ENCODE measurements around the gene KIRREL3.

KIRREL3 gene

DNA sequence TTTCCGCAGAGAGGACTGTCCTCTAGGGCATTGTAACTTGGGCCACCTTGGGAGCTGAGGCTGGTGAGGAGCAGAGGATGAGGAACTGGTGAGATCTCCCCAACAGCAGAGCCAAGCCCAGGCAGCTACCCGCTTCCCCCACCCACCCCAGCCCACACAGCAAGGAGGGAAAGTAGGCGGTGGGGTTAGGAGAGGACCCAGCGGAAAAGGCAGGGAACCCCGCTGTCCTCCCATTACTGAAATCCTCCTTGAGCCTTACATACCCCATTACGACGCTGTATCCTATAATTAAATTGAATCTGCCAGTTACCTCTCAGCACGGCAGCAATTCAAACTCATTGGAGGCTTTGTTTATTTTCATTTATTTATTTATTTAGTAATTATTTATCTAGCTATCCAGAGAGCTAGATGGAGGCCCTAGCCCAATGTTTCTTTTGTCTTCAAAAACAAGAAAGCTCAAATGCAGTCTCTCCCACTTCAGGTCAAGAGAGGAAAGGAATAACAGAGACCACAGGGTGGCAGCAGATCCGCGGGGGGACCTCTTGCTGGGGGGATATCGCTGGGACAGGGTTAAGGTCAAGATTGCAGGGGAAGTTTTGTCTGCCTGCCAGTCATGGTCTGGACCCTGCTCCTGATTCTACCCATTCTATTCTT is 427.1 kb downstream of the KIRREL3 start:
- Histone ChIP-seq H3K27ac (ENCODE audit: low read depth in 2 of 2, low read length in 2 of 2) (no peak overlapping the region), H3K4me1 (ENCODE audit: control insufficient read depth in 2 of 2, insufficient read depth in 2 of 2, low read length in 2 of 2) (no peaks in the 10 kb centered on the region), H3K9ac (ENCODE audit: low read depth in 1 of 2, low read length in 2 of 2) (no peak overlapping the region), H3K36me3 (ENCODE audit: control insufficient read depth in 2 of 2, insufficient read depth in 2 of 2, low read length in 2 of 2) (no peaks in the 10 kb centered on the region), H3K9me3 (ENCODE audit: control insufficient read depth in 2 of 2, low read length in 2 of 2) (no peaks in the 10 kb centered on the region), H3K4me3 (ENCODE audit: low read length in 2 of 2) (no peak overlapping the region), H3K27me3 (ENCODE audit: control insufficient read depth in 2 of 2, insufficient read depth in 2 of 2, low read length in 2 of 2) (peaks cover 0 to 4% of the 10 kb centered on the region in 2 donors)

DNA sequence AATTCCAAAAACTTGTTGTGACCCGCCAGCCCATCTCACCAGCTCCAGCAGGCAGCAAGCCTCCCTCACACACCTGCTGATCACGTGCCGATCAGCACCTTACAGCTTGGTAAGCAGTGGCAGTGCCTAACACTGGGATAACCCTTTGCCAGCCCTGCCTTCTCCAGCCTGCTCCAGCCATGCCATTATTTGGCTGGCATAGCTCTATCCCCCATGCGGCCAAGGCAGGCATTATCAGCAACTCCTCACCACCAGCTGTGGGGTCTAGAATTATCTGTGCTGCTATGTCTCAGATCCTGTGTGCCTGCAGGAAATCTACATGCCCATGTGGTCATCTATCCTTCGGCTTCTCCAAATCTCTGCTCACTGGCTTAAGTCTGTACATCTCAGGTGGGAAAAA is 430.1 kb downstream of the KIRREL3 start:
- Histone ChIP-seq H3K27ac (ENCODE audit: low read depth in 2 of 2, low read length in 2 of 2) (no peak overlapping the region), H3K9ac (ENCODE audit: low read depth in 1 of 2, low read length in 2 of 2) (no peak overlapping the region), H3K36me3 (ENCODE audit: control insufficient read depth in 2 of 2, insufficient read depth in 2 of 2, low read length in 2 of 2) (no peaks in the 10 kb centered on the region), H3K27me3 (ENCODE audit: control insufficient read depth in 2 of 2, insufficient read depth in 2 of 2, low read length in 2 of 2) (peaks cover 0 to 5% of the 10 kb centered on the region in 2 donors), H3K4me1 (ENCODE audit: control insufficient read depth in 2 of 2, insufficient read depth in 2 of 2, low read length in 2 of 2) (no peaks in the 10 kb centered on the region), H3K9me3 (ENCODE audit: control insufficient read depth in 2 of 2, low read length in 2 of 2) (no peaks in the 10 kb centered on the region), H3K4me3 (ENCODE audit: low read length in 2 of 2) (no peak overlapping the region)

DNA sequence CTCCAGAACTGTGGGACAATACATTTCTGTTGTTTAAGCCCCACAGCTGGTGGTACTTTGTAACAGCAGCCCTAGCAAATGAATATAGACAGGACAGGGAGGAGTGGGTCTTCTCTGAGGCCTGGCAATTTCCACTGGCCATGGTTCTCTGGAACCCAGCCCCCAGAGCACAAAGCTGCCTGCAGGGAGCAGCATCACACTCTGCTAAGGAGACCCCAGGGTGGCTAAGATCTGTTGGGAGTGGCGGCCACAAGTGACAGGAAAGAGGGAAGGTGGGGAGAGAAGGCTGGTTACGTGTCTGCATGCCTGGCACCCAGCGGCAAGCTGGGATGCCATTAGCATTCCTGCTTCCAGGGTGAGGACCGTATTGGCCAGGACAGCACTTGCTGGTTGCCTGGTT is 433.2 kb downstream of the KIRREL3 start:
- Histone ChIP-seq H3K36me3 (ENCODE audit: control insufficient read depth in 2 of 2, insufficient read depth in 2 of 2, low read length in 2 of 2) (no peaks in the 10 kb centered on the region), H3K27me3 (ENCODE audit: control insufficient read depth in 2 of 2, insufficient read depth in 2 of 2, low read length in 2 of 2) (peaks cover 0 to 5% of the 10 kb centered on the region in 2 donors), H3K9me3 (ENCODE audit: control insufficient read depth in 2 of 2, low read length in 2 of 2) (no peaks in the 10 kb centered on the region)

GRCh38 chr11:126564566-126564965 is 436.0 kb downstream of the KIRREL3 start:
- H3K27ac ChIP-seq (ENCODE audit: low read depth in 2 of 2, low read length in 2 of 2) = no peak overlapping the region
- no peak overlapping the region for H3K9ac ChIP-seq (ENCODE audit: low read depth in 1 of 2, low read length in 2 of 2)
- no peaks in the 10 kb centered on the region for H3K4me1 ChIP-seq (ENCODE audit: control insufficient read depth in 2 of 2, insufficient read depth in 2 of 2, low read length in 2 of 2)
- H3K27me3 ChIP-seq (ENCODE audit: control insufficient read depth in 2 of 2, insufficient read depth in 2 of 2, low read length in 2 of 2) = peaks cover 0 to 5% of the 10 kb centered on the region in 2 donors
- no peaks in the 10 kb centered on the region for H3K36me3 ChIP-seq (ENCODE audit: control insufficient read depth in 2 of 2, insufficient read depth in 2 of 2, low read length in 2 of 2)
- no peaks in the 10 kb centered on the region for H3K9me3 ChIP-seq (ENCODE audit: control insufficient read depth in 2 of 2, low read length in 2 of 2)
- H3K4me3 ChIP-seq (ENCODE audit: low read length in 2 of 2) = no peak overlapping the region

More for the DNA sequence above, 433.2 kb downstream of the KIRREL3 start:
- no peak overlapping the region for H3K4me3 ChIP-seq (ENCODE audit: low read length in 2 of 2)
- H3K4me1 ChIP-seq (ENCODE audit: control insufficient read depth in 2 of 2, insufficient read depth in 2 of 2, low read length in 2 of 2) = no peaks in the 10 kb centered on the region
- H3K9ac ChIP-seq (ENCODE audit: low read depth in 1 of 2, low read length in 2 of 2) = no peak overlapping the region
- H3K27ac ChIP-seq (ENCODE audit: low read depth in 2 of 2, low read length in 2 of 2) = no peak overlapping the region

GRCh38 chr11:126561327-126561893 is 439.2 kb downstream of the KIRREL3 start:
- Histone ChIP-seq H3K27ac (ENCODE audit: low read depth in 2 of 2, low read length in 2 of 2) (no peak overlapping the region), H3K9ac (ENCODE audit: low read depth in 1 of 2, low read length in 2 of 2) (no peak overlapping the region), H3K27me3 (ENCODE audit: control insufficient read depth in 2 of 2, insufficient read depth in 2 of 2, low read length in 2 of 2) (peaks cover 3 to 4% of the 10 kb centered on the region in 2 donors), H3K4me3 (ENCODE audit: low read length in 2 of 2) (no peak overlapping the region), H3K4me1 (ENCODE audit: control insufficient read depth in 2 of 2, insufficient read depth in 2 of 2, low read length in 2 of 2) (no peaks in the 10 kb centered on the region), H3K36me3 (ENCODE audit: control insufficient read depth in 2 of 2, insufficient read depth in 2 of 2, low read length in 2 of 2) (no peaks in the 10 kb centered on the region), H3K9me3 (ENCODE audit: control insufficient read depth in 2 of 2, low read length in 2 of 2) (no peaks in the 10 kb centered on the region)

- Histone ChIP-seq H3K36me3 (ENCODE audit: control insufficient read depth in 2 of 2, insufficient read depth in 2 of 2, low read length in 2 of 2) (no peaks in the 10 kb centered on the region), H3K9ac (ENCODE audit: low read depth in 1 of 2, low read length in 2 of 2) (no peak overlapping the region), H3K27me3 (ENCODE audit: control insufficient read depth in 2 of 2, insufficient read depth in 2 of 2, low read length in 2 of 2) (peaks cover 0 to 3% of the 10 kb centered on the region in 2 donors), H3K4me1 (ENCODE audit: control insufficient read depth in 2 of 2, insufficient read depth in 2 of 2, low read length in 2 of 2) (no peaks in the 10 kb centered on the region), H3K9me3 (ENCODE audit: control insufficient read depth in 2 of 2, low read length in 2 of 2) (no peaks in the 10 kb centered on the region), H3K27ac (ENCODE audit: low read depth in 2 of 2, low read length in 2 of 2) (no peak overlapping the region), H3K4me3 (ENCODE audit: low read length in 2 of 2) (no peak overlapping the region)
These were observed 440.3 kb downstream of the KIRREL3 start for GRCh38 chr11:126560221-126560620.

- H3K9ac ChIP-seq (ENCODE audit: low read depth in 1 of 2, low read length in 2 of 2) = no peak overlapping the region
- H3K27me3 ChIP-seq (ENCODE audit: control insufficient read depth in 2 of 2, insufficient read depth in 2 of 2, low read length in 2 of 2) = peaks cover 6 to 12% of the 10 kb centered on the region in 2 donors
- H3K27ac ChIP-seq (ENCODE audit: low read depth in 2 of 2, low read length in 2 of 2) = no peak overlapping the region
- H3K4me1 ChIP-seq (ENCODE audit: control insufficient read depth in 2 of 2, insufficient read depth in 2 of 2, low read length in 2 of 2) = no peaks in the 10 kb centered on the region
- H3K9me3 ChIP-seq (ENCODE audit: control insufficient read depth in 2 of 2, low read length in 2 of 2) = no peaks in the 10 kb centered on the region
- no peak overlapping the region for H3K4me3 ChIP-seq (ENCODE audit: low read length in 2 of 2)
- no peaks in the 10 kb centered on the region for H3K36me3 ChIP-seq (ENCODE audit: control insufficient read depth in 2 of 2, insufficient read depth in 2 of 2, low read length in 2 of 2)
These were observed 451.7 kb downstream of the KIRREL3 start for GRCh38 chr11:126548581-126549550.

DNA sequence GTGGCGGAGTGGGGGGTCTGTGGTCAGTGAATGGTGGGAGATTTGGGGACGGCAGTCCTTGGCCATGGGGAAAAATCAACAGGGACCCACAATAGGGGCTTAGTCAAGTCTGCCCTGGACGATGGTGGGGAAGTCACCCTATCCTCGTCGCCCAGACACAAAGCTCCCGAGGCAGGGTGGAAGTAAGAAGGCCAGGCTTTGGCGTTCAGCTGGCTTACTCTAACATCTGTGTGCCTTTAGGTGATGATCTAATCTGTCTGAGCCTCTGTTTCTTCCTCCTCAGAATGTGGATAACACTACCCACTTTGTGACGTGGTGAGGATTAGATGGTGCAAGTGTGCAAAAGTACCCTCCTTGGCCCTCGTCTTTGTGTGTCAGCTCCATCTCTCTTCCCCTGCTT is 452.9 kb downstream of the KIRREL3 start:
- Histone ChIP-seq H3K27me3 (ENCODE audit: control insufficient read depth in 2 of 2, insufficient read depth in 2 of 2, low read length in 2 of 2) (peaks cover 6 to 12% of the 10 kb centered on the region in 2 donors), H3K4me1 (ENCODE audit: control insufficient read depth in 2 of 2, insufficient read depth in 2 of 2, low read length in 2 of 2) (no peaks in the 10 kb centered on the region), H3K27ac (ENCODE audit: low read depth in 2 of 2, low read length in 2 of 2) (no peak overlapping the region), H3K36me3 (ENCODE audit: control insufficient read depth in 2 of 2, insufficient read depth in 2 of 2, low read length in 2 of 2) (no peaks in the 10 kb centered on the region), H3K9ac (ENCODE audit: low read depth in 1 of 2, low read length in 2 of 2) (no peak overlapping the region), H3K4me3 (ENCODE audit: low read length in 2 of 2) (no peak overlapping the region), H3K9me3 (ENCODE audit: control insufficient read depth in 2 of 2, low read length in 2 of 2) (no peaks in the 10 kb centered on the region)

- H3K36me3 ChIP-seq (ENCODE audit: control insufficient read depth in 2 of 2, insufficient read depth in 2 of 2, low read length in 2 of 2) = no peaks in the 10 kb centered on the region
- no peaks in the 10 kb centered on the region for H3K4me1 ChIP-seq (ENCODE audit: control insufficient read depth in 2 of 2, insufficient read depth in 2 of 2, low read length in 2 of 2)
- H3K9ac ChIP-seq (ENCODE audit: low read depth in 1 of 2, low read length in 2 of 2) = no peak overlapping the region
- H3K4me3 ChIP-seq (ENCODE audit: low read length in 2 of 2) = no peak overlapping the region
- H3K27ac ChIP-seq (ENCODE audit: low read depth in 2 of 2, low read length in 2 of 2) = no peak overlapping the region
- H3K9me3 ChIP-seq (ENCODE audit: control insufficient read depth in 2 of 2, low read length in 2 of 2) = no peaks in the 10 kb centered on the region
- peaks cover 6 to 12% of the 10 kb centered on the region in 2 donors for H3K27me3 ChIP-seq (ENCODE audit: control insufficient read depth in 2 of 2, insufficient read depth in 2 of 2, low read length in 2 of 2)
These were observed 453.4 kb downstream of the KIRREL3 start for GRCh38 chr11:126547161-126547560.

GRCh38 chr11:126546694-126547093 is 453.9 kb downstream of the KIRREL3 start:
- no peak overlapping the region for H3K27ac ChIP-seq (ENCODE audit: low read depth in 2 of 2, low read length in 2 of 2)
- no peaks in the 10 kb centered on the region for H3K9me3 ChIP-seq (ENCODE audit: control insufficient read depth in 2 of 2, low read length in 2 of 2)
- peaks cover 6 to 12% of the 10 kb centered on the region in 2 donors for H3K27me3 ChIP-seq (ENCODE audit: control insufficient read depth in 2 of 2, insufficient read depth in 2 of 2, low read length in 2 of 2)
- H3K4me1 ChIP-seq (ENCODE audit: control insufficient read depth in 2 of 2, insufficient read depth in 2 of 2, low read length in 2 of 2) = no peaks in the 10 kb centered on the region
- no peak overlapping the region for H3K4me3 ChIP-seq (ENCODE audit: low read length in 2 of 2)
- no peak overlapping the region for H3K9ac ChIP-seq (ENCODE audit: low read depth in 1 of 2, low read length in 2 of 2)
- no peaks in the 10 kb centered on the region for H3K36me3 ChIP-seq (ENCODE audit: control insufficient read depth in 2 of 2, insufficient read depth in 2 of 2, low read length in 2 of 2)
